NCI-H2196 treated with DMSO at 0.1 percent for 48 hours (cell line): ENCODE results near the gene MORN5.

Experiments used
- DNase-seq: peaks from one replicate; lab custom pipeline; 2025; ENCODE audit not compliant: unreplicated experiment; lab: John Stamatoyannopoulos, UW

MORN5 gene

GRCh38 chr9:122190597-122191381 lies 31.1 kb downstream of the MORN5 start:
- DNase-seq: peak; percentile 32

GRCh38 chr9:122191584-122191983 lies 31.9 kb downstream of the MORN5 start:
- no peak for DNase-seq

- DNase-seq: no peak
Observed at GRCh38 chr9:122192261-122192875, 32.7 kb downstream of the MORN5 start.

- DNase-seq: no peak
Observed at GRCh38 chr9:122192914-122193525, 33.3 kb downstream of the MORN5 start.

- DNase-seq: no peak
Observed at GRCh38 chr9:122193651-122194050, 33.9 kb downstream of the MORN5 start.

GRCh38 chr9:122195875-122196274 lies 36.2 kb downstream of the MORN5 start:
- DNase-seq: no peak

- DNase-seq: no peak
Observed at GRCh38 chr9:122197426-122197825, 37.7 kb downstream of the MORN5 start.

GRCh38 chr9:122197882-122198281 lies 38.2 kb downstream of the MORN5 start:
- no peak for DNase-seq

- DNase-seq: no peak
Observed at GRCh38 chr9:122200960-122201595, 41.4 kb downstream of the MORN5 start.

GRCh38 chr9:122201641-122202040 lies 41.9 kb downstream of the MORN5 start:
- no peak for DNase-seq

- DNase-seq: no peak
Observed at GRCh38 chr9:122202111-122202510, 42.4 kb downstream of the MORN5 start.

- DNase-seq: no peak
Observed at GRCh38 chr9:122204055-122204454, 44.3 kb downstream of the MORN5 start.

GRCh38 chr9:122204491-122204890 lies 44.8 kb downstream of the MORN5 start:
- DNase-seq: no peak

GRCh38 chr9:122205176-122205575 lies 45.5 kb downstream of the MORN5 start:
- no peak for DNase-seq

GRCh38 chr9:122206118-122207046 lies 46.7 kb downstream of the MORN5 start:
- DNase-seq: no peak

- DNase-seq: no peak
Observed at GRCh38 chr9:122207096-122207495, 47.4 kb downstream of the MORN5 start.

- DNase-seq: no peak
Observed at GRCh38 chr9:122209451-122209850, 49.7 kb downstream of the MORN5 start.

- DNase-seq: no peak
Observed at GRCh38 chr9:122212473-122213004, 52.8 kb downstream of the MORN5 start.

GRCh38 chr9:122213102-122213588 lies 53.4 kb downstream of the MORN5 start:
- DNase-seq: no peak
